HepG2 (cell line): Measurements from ENCODE around the gene TSPAN11. TPM values are rescaled to one million over a fixed set of nuclear protein-coding genes. Genes with fewer than 3 reads are reported as not detected.

Source experiments
- ATAC-seq: fragments of 200-7000 bp; cut with Tn5 transposase; 3 replicates; pipeline ENCODE4 v1.9.1; 2020; ENCODE audit warnings: mild to moderate bottlenecking, moderate library complexity
- BruUV-seq: library from RNA; stranded (reverse); fragments of 400-500 nt; replicated peaks from 2 replicates; lab custom pipeline; 2021; lab: Mats Ljungman, UMichigan
- CTCF ChIA-PET: fragments of 300-600 bp; formaldehyde crosslinking; extraction: SDS; loops from one replicate; lab custom pipeline; 2021; ENCODE audit warnings: low total read pairs, inconsistent platforms, low intra/inter-chr PET ratio; lab: Yijun Ruan, JAX
- POLR2A ChIA-PET: fragments of 350-600 bp; sonication (Branson Sonifier 250); formaldehyde crosslinking; loops from one replicate; lab custom pipeline; 2020; ENCODE audit warnings: antibody characterized with exemption, inconsistent platforms; lab: Yijun Ruan, JAX
- DNase-seq: peaks from one replicate; pipeline ENCODE4 v3.0.0-alpha.2; 2015; ENCODE audit warnings: low spot score
- FAIRE-seq: peaks from 3 replicates; lab custom pipeline; 2011; peaks lifted over from hg19 to GRCh38; lab: Jason Lieb, UNC
- H2AFZ ChIP-seq: one replicate; pipeline ENCODE4 v1.6.1; 2011; ENCODE audit warnings: low read length, inconsistent platforms
- H3K27ac ChIP-seq: fragments of 300-600 bp; 3 replicates; pipeline ENCODE4 v1.8.0; 2011; ENCODE audit warnings: mixed run types, mild to moderate bottlenecking, mixed read lengths, low read length, inconsistent platforms; ENCODE audit not compliant: insufficient read depth; ENCODE audit errors: extremely low read length
- H3K27me3 ChIP-seq, 2 experiments: fragments of 200-600 bp in 1 of 2; 2 replicates in 1 of 2; 3 replicates in 1 of 2; pipeline versions ENCODE4 v1.6.0 to v1.8.0; 2011; ENCODE audit warnings: low read length in 2 of 2, mild to moderate bottlenecking in 2 of 2, moderate library complexity in 2 of 2, inconsistent platforms in 1 of 2; ENCODE audit not compliant: insufficient read depth in 2 of 2, control insufficient read depth in 1 of 2
- H3K36me3 ChIP-seq, 2 experiments: fragments of 200-600 bp in 1 of 2; replicated peaks in 1 of 2; 2 replicates in 1 of 2; 3 replicates in 1 of 2; pipeline versions ENCODE4 v1.5.1 to v1.8.0; 2011; ENCODE audit warnings: low read length in 2 of 2, inconsistent platforms in 1 of 2; ENCODE audit not compliant: insufficient read depth in 2 of 2, control insufficient read depth in 1 of 2
- H3K4me1 ChIP-seq: 2 replicates; pipeline ENCODE4 v1.5.1; 2012; ENCODE audit warnings: low read length, inconsistent platforms; ENCODE audit not compliant: insufficient read depth
- H3K4me2 ChIP-seq: 2 replicates; pipeline ENCODE4 v1.6.0; 2011; ENCODE audit warnings: low read depth, low read length, inconsistent platforms
- H3K4me3 ChIP-seq, 3 experiments: fragments of 200-600 bp in 1 of 3; sonication (generic), shearing (Covaris generic) in 1 of 3; replicated peaks in 1 of 3; 2 replicates each; pipeline ENCODE4 v1.5.1; 2011 to 2016; ENCODE audit warnings: low read length in 3 of 3, inconsistent platforms in 2 of 3, low read depth in 2 of 3, mild to moderate bottlenecking in 2 of 3, control low read depth in 1 of 3, mixed read lengths in 1 of 3; ENCODE audit not compliant: insufficient read depth in 1 of 3
- H3K79me2 ChIP-seq: one replicate; pipeline ENCODE4 v1.6.1; 2011; ENCODE audit warnings: low read length, inconsistent platforms; ENCODE audit not compliant: insufficient read depth
- H3K9ac ChIP-seq: 2 replicates; pipeline ENCODE4 v1.6.0; 2011; ENCODE audit warnings: mild to moderate bottlenecking, low read depth, low read length, inconsistent platforms; ENCODE audit not compliant: insufficient read depth
- H3K9me3 ChIP-seq: 2 replicates; pipeline ENCODE4 v1.5.1; 2012; ENCODE audit warnings: mild to moderate bottlenecking, low read length
- H4K20me1 ChIP-seq: 2 replicates; pipeline ENCODE4 v1.6.0; 2011; ENCODE audit warnings: inconsistent platforms, mild to moderate bottlenecking, low read length, moderate library complexity; ENCODE audit not compliant: insufficient read depth
- ARID4A ChIP-seq: sonication (generic); formaldehyde crosslinking; IDR thresholded peaks from 2 replicates; pipeline ENCODE4 v1.5.0; 2020; ENCODE audit warnings: mild to moderate bottlenecking, missing genetic modification reagents, borderline replicate concordance
- ARNT2 ChIP-seq: sonication (generic); formaldehyde crosslinking; IDR thresholded peaks from 2 replicates; pipeline ENCODE4 v1.8.0; 2022; ENCODE audit warnings: mild to moderate bottlenecking, low read depth, missing genetic modification reagents, moderate library complexity
- ATM ChIP-seq: fragments of 450-650 bp; IDR thresholded peaks from 2 replicates; pipeline ENCODE4 v1.7.1; 2017; ENCODE audit warnings: mild to moderate bottlenecking, borderline replicate concordance
- DBP ChIP-seq: sonication (generic); formaldehyde crosslinking; IDR thresholded peaks from 2 replicates; pipeline ENCODE4 v1.4.0; 2020; ENCODE audit warnings: missing genetic modification reagents; ENCODE audit errors: not compliant biosample characterization
- ELF4 ChIP-seq: sonication (generic); formaldehyde crosslinking; IDR thresholded peaks from 2 replicates; pipeline ENCODE4 v1.5.0; 2020; ENCODE audit warnings: missing genetic modification reagents, mild to moderate bottlenecking, moderate library complexity, borderline replicate concordance
- HNRNPL ChIP-seq: fragments of 200-400 bp; formaldehyde crosslinking; IDR thresholded peaks from 2 replicates; pipeline ENCODE4 v1.6.1; 2017; ENCODE audit warnings: mild to moderate bottlenecking, low read depth, low read length
- RBAK ChIP-seq: sonication (generic); formaldehyde crosslinking; IDR thresholded peaks from 2 replicates; pipeline ENCODE4 v1.5.1; 2020; ENCODE audit warnings: mild to moderate bottlenecking, missing genetic modification reagents
- ZNF207 ChIP-seq: fragments of 450-650 bp; IDR thresholded peaks from 2 replicates; pipeline ENCODE4 v1.6.1; 2016; ENCODE audit warnings: antibody characterized with exemption, borderline replicate concordance
- ZNF407 ChIP-seq: sonication (generic); formaldehyde crosslinking; IDR thresholded peaks from one replicate; pipeline ENCODE4 v1.5.1; 2020; ENCODE audit warnings: mild to moderate bottlenecking, missing genetic modification reagents; ENCODE audit errors: not compliant biosample characterization
- ZNF580 ChIP-seq: IDR thresholded peaks from 2 replicates; pipeline ENCODE4 v1.6.1; 2016; ENCODE audit warnings: low read depth, borderline replicate concordance
- WGBS: methylation state at CpG from one replicate; pipeline ENCODE4 v1.1.6; 2017; ENCODE audit warnings: low lambda C conversion rate; 5-methylcytosine and 5-hydroxymethylcytosine counted together
- in situ Hi-C: cut with HindIII; loops from 2 replicates; pipeline ENCODE4 v1.10.0; 2017; ENCODE audit warnings: low pct_unique_long_range_greater_than_20kb; ENCODE audit not compliant: extremely low pct_ligation_motif_present
- intact Hi-C: fragments of 100-400 bp; cut with micrococcal nuclease; formaldehyde crosslinking; loops from one replicate; pipeline ENCODE4 v1.10.0; 2022; ENCODE audit not compliant: unreplicated experiment
- polyA plus RNA-seq, 8 experiments: library from polyadenylated mRNA; depleted of rRNA in 3 of 8; stranded (reverse) in 7 of 8; unstranded in 1 of 8; fragments of >200 nt; fragmentation: Illumina TruSeq in 4 of 8; extraction: Trizol in 4 of 8; gene quantifications; 2 replicates each; pipeline versions ENCODE4 v1.2.1 to v1.2.3, GENCODE V29; 2011 to 2016; ENCODE audit warnings: low read depth in 4 of 8, missing spikeins in 1 of 8, mixed read lengths in 1 of 8; ENCODE audit not compliant: insufficient read depth in 1 of 8
- total RNA-seq, 5 experiments: library from RNA; depleted of rRNA; stranded (reverse); fragments of >200 nt; fragmentation: Illumina TruSeq; extraction: Trizol; gene quantifications; 2 replicates each; pipeline ENCODE4 v1.2.3, GENCODE V29; 2016; ENCODE audit warnings: low read depth in 1 of 5

The TSPAN11 gene
- total and polyA plus RNA-seq, 2 of the 13 experiments (the other 11 are each of a cell fraction or from before 2014, with no cell fraction given): 0.01 to 0.07 TPM

- Histone ChIP-seq H4K20me1 (no peaks in the 10 kb centered on the region), H3K27me3 (peaks cover 4 to 52% of the 10 kb centered on the region in 2 experiments; a peak in 4 of 5 replicates), H3K9ac (no peak overlapping the region), H3K27ac (no peak overlapping the region), H3K4me1 (no peaks in the 10 kb centered on the region), H3K79me2 (no peaks in the 10 kb centered on the region), H2AFZ (no peak overlapping the region), H3K4me2 (no peak overlapping the region), H3K9me3 (no peaks in the 10 kb centered on the region), H3K4me3 (no peak overlapping the region), H3K36me3 (no peaks in the 10 kb centered on the region)
- in situ Hi-C loops: no loop called here
- BruUV-seq: no TSS peak
- 4% methylated on average over 6 of the region's 7 CpGs for WGBS
- intact Hi-C loops: no loop called here
- ATAC-seq: no peak
- CTCF ChIA-PET: no interaction called here
- FAIRE-seq: no peak
- no peak for DNase-seq
- POLR2A ChIA-PET: no interaction called here
- TF ChIP-seq ZNF407 (CRISPR knock-in tag): no peak
- no peak for TF ChIP-seq ZNF207
- no peak for TF ChIP-seq RBAK
- no peak for TF ChIP-seq ARID4A
- no peak for TF ChIP-seq DBP (CRISPR knock-in tag)
- TF ChIP-seq HNRNPL: no peak
- TF ChIP-seq ELF4: no peak
- TF ChIP-seq ZNF580 (CRISPR knock-in tag): no peak
- no peak for TF ChIP-seq ARNT2
- TF ChIP-seq ATM: no peak
Observed at GRCh38 chr12:30970559-30971197, 44.1 kb downstream of the TSPAN11 start.
